HepG2 (cell line): ENCODE data around the gene TMEM219. TPM values are rescaled to one million over a fixed set of nuclear protein-coding genes. Genes with fewer than 3 reads are reported as not detected.

Experiments used
- ATAC-seq: fragments of 200-7000 bp; cut with Tn5 transposase; 3 replicates; pipeline ENCODE4 v1.9.1; 2020; ENCODE audit warnings: mild to moderate bottlenecking, moderate library complexity
- Bru-seq: library from RNA; stranded (reverse); fragments of 400-500 nt; gene quantifications from one replicate; lab custom pipeline; 2021; lab: Mats Ljungman, UMichigan
- BruChase-seq, 2 experiments: library from RNA; stranded (reverse); fragments of 400-500 nt; gene quantifications; one replicate each; lab custom pipeline; 2021; lab: Mats Ljungman, UMichigan
- BruUV-seq: library from RNA; stranded (reverse); fragments of 400-500 nt; replicated peaks from 2 replicates; lab custom pipeline; 2021; lab: Mats Ljungman, UMichigan
- CTCF ChIA-PET: fragments of 300-600 bp; formaldehyde crosslinking; extraction: SDS; loops from one replicate; lab custom pipeline; 2021; ENCODE audit warnings: low total read pairs, inconsistent platforms, low intra/inter-chr PET ratio; lab: Yijun Ruan, JAX
- POLR2A ChIA-PET: fragments of 350-600 bp; sonication (Branson Sonifier 250); formaldehyde crosslinking; loops from one replicate; lab custom pipeline; 2020; ENCODE audit warnings: antibody characterized with exemption, inconsistent platforms; lab: Yijun Ruan, JAX
- DNase-seq: peaks from one replicate; pipeline ENCODE4 v3.0.0-alpha.2; 2015; ENCODE audit warnings: low spot score
- FAIRE-seq: peaks from 3 replicates; lab custom pipeline; 2011; peaks lifted over from hg19 to GRCh38; lab: Jason Lieb, UNC
- H2AFZ ChIP-seq: one replicate; pipeline ENCODE4 v1.6.1; 2011; ENCODE audit warnings: low read length, inconsistent platforms
- H3K27ac ChIP-seq: fragments of 300-600 bp; 3 replicates; pipeline ENCODE4 v1.8.0; 2011; ENCODE audit warnings: mixed run types, mild to moderate bottlenecking, mixed read lengths, low read length, inconsistent platforms; ENCODE audit not compliant: insufficient read depth; ENCODE audit errors: extremely low read length
- H3K27me3 ChIP-seq, 2 experiments: fragments of 200-600 bp in 1 of 2; 2 replicates in 1 of 2; 3 replicates in 1 of 2; pipeline versions ENCODE4 v1.6.0 to v1.8.0; 2011; ENCODE audit warnings: low read length in 2 of 2, mild to moderate bottlenecking in 2 of 2, moderate library complexity in 2 of 2, inconsistent platforms in 1 of 2; ENCODE audit not compliant: insufficient read depth in 2 of 2, control insufficient read depth in 1 of 2
- H3K36me3 ChIP-seq, 2 experiments: fragments of 200-600 bp in 1 of 2; replicated peaks in 1 of 2; 2 replicates in 1 of 2; 3 replicates in 1 of 2; pipeline versions ENCODE4 v1.5.1 to v1.8.0; 2011; ENCODE audit warnings: low read length in 2 of 2, inconsistent platforms in 1 of 2; ENCODE audit not compliant: insufficient read depth in 2 of 2, control insufficient read depth in 1 of 2
- H3K4me1 ChIP-seq: 2 replicates; pipeline ENCODE4 v1.5.1; 2012; ENCODE audit warnings: low read length, inconsistent platforms; ENCODE audit not compliant: insufficient read depth
- H3K4me2 ChIP-seq: 2 replicates; pipeline ENCODE4 v1.6.0; 2011; ENCODE audit warnings: low read depth, low read length, inconsistent platforms
- H3K4me3 ChIP-seq, 3 experiments: fragments of 200-600 bp in 1 of 3; sonication (generic), shearing (Covaris generic) in 1 of 3; replicated peaks in 1 of 3; 2 replicates each; pipeline ENCODE4 v1.5.1; 2011 to 2016; ENCODE audit warnings: low read length in 3 of 3, inconsistent platforms in 2 of 3, low read depth in 2 of 3, mild to moderate bottlenecking in 2 of 3, control low read depth in 1 of 3, mixed read lengths in 1 of 3; ENCODE audit not compliant: insufficient read depth in 1 of 3
- H3K79me2 ChIP-seq: one replicate; pipeline ENCODE4 v1.6.1; 2011; ENCODE audit warnings: low read length, inconsistent platforms; ENCODE audit not compliant: insufficient read depth
- H3K9ac ChIP-seq: 2 replicates; pipeline ENCODE4 v1.6.0; 2011; ENCODE audit warnings: mild to moderate bottlenecking, low read depth, low read length, inconsistent platforms; ENCODE audit not compliant: insufficient read depth
- H3K9me3 ChIP-seq: 2 replicates; pipeline ENCODE4 v1.5.1; 2012; ENCODE audit warnings: mild to moderate bottlenecking, low read length
- H4K20me1 ChIP-seq: 2 replicates; pipeline ENCODE4 v1.6.0; 2011; ENCODE audit warnings: inconsistent platforms, mild to moderate bottlenecking, low read length, moderate library complexity; ENCODE audit not compliant: insufficient read depth
- CBX5 ChIP-seq: sonication (generic); formaldehyde crosslinking; IDR thresholded peaks from 2 replicates; pipeline ENCODE4 v1.4.0; 2020; ENCODE audit warnings: missing genetic modification reagents, borderline replicate concordance
- DNMT1 ChIP-seq: sonication (generic); formaldehyde crosslinking; IDR thresholded peaks from 2 replicates; pipeline ENCODE4 v1.5.1; 2020; ENCODE audit warnings: mild to moderate bottlenecking, missing genetic modification reagents
- ESRRA ChIP-seq: sonication (generic); formaldehyde crosslinking; IDR thresholded peaks from 2 replicates; pipeline ENCODE4 v1.5.1; 2020; ENCODE audit warnings: mild to moderate bottlenecking, low read depth, missing genetic modification reagents
- PHF5A ChIP-seq: IDR thresholded peaks from one replicate; pipeline ENCODE4 v1.6.1; 2018; ENCODE audit warnings: low read depth, missing genetic modification reagents; ENCODE audit not compliant: unreplicated experiment
- PRMT3 ChIP-seq: sonication (generic); formaldehyde crosslinking; IDR thresholded peaks from 2 replicates; pipeline ENCODE4 v1.8.1; 2022; ENCODE audit warnings: low read depth, mild to moderate bottlenecking, moderate library complexity, missing genetic modification reagents, borderline replicate concordance
- SALL2 ChIP-seq: sonication (generic); formaldehyde crosslinking; IDR thresholded peaks from 2 replicates; pipeline ENCODE4 v1.8.1; 2023; ENCODE audit warnings: mild to moderate bottlenecking, missing genetic modification reagents, inconsistent platforms
- ZNF558 ChIP-seq: sonication (generic); formaldehyde crosslinking; IDR thresholded peaks from 2 replicates; pipeline ENCODE4 v1.9.0; 2022; ENCODE audit warnings: mild to moderate bottlenecking, missing genetic modification reagents, borderline replicate concordance
- ZNF766 ChIP-seq: sonication (generic); formaldehyde crosslinking; IDR thresholded peaks from 2 replicates; pipeline ENCODE4 v1.5.0; 2020; ENCODE audit warnings: missing genetic modification reagents, borderline replicate concordance
- WGBS: methylation state at CpG from one replicate; pipeline ENCODE4 v1.1.6; 2017; ENCODE audit warnings: low lambda C conversion rate; 5-methylcytosine and 5-hydroxymethylcytosine counted together
- in situ Hi-C: cut with HindIII; loops from 2 replicates; pipeline ENCODE4 v1.10.0; 2017; ENCODE audit warnings: low pct_unique_long_range_greater_than_20kb; ENCODE audit not compliant: extremely low pct_ligation_motif_present
- intact Hi-C: fragments of 100-400 bp; cut with micrococcal nuclease; formaldehyde crosslinking; loops from one replicate; pipeline ENCODE4 v1.10.0; 2022; ENCODE audit not compliant: unreplicated experiment
- long read RNA-seq, 2 experiments: library from RNA in 1 of 2; library from polyadenylated mRNA in 1 of 2; stranded (forward) in 1 of 2; unstranded in 1 of 2; transcript quantifications; one replicate each; pipeline ENCODE4 v2.0.0, GENCODE V29; 2019 to 2022
- polyA minus RNA-seq, 3 experiments: library from RNA; depleted of rRNA, polyadenylated mRNA; stranded (reverse); fragments of >200 nt; gene quantifications; 2 replicates each; pipeline ENCODE4 v1.2.3, GENCODE V29; 2011; ENCODE audit warnings: low replicate concordance in 1 of 3
- polyA plus RNA-seq, 8 experiments: library from polyadenylated mRNA; depleted of rRNA in 3 of 8; stranded (reverse) in 7 of 8; unstranded in 1 of 8; fragments of >200 nt; fragmentation: Illumina TruSeq in 4 of 8; extraction: Trizol in 4 of 8; gene quantifications; 2 replicates each; pipeline versions ENCODE4 v1.2.1 to v1.2.3, GENCODE V29; 2011 to 2016; ENCODE audit warnings: low read depth in 4 of 8, missing spikeins in 1 of 8, mixed read lengths in 1 of 8; ENCODE audit not compliant: insufficient read depth in 1 of 8
- total RNA-seq, 5 experiments: library from RNA; depleted of rRNA; stranded (reverse); fragments of >200 nt; fragmentation: Illumina TruSeq; extraction: Trizol; gene quantifications; 2 replicates each; pipeline ENCODE4 v1.2.3, GENCODE V29; 2016; ENCODE audit warnings: low read depth in 1 of 5
- TF ChIP-seq, protein P1 (sequence below): IDR thresholded peaks from 2 replicates; pipeline ENCODE4 v1.6.1; 2016; ENCODE audit warnings: mild to moderate bottlenecking, missing biosample characterization, missing genetic modification reagents
- TF ChIP-seq, protein P2 (sequence below): IDR thresholded peaks from 2 replicates; pipeline ENCODE4 v1.6.1; 2016; ENCODE audit warnings: low read depth, control low read depth
- TF ChIP-seq, protein P3 (sequence below): sonication (generic); IDR thresholded peaks from 2 replicates; pipeline ENCODE4 v1.6.1; 2016; ENCODE audit warnings: low read depth, borderline replicate concordance

The TMEM219 gene
- total RNA-seq (2016; rRNA removed; fragmentation: Illumina TruSeq; extraction: Trizol) (64.5 and 105 TPM in 2 replicates), polyA plus RNA-seq (2011; rRNA removed) (115 and 151 TPM in 2 replicates), polyA minus RNA-seq (2011; rRNA and poly(A)+ RNA removed; ENCODE audit: low replicate concordance) (49.5 and 97.0 TPM in 2 replicates), Bru-seq, nascent RNA (percentile 48 among the genes with signal in this experiment), BruChase-seq, experiment 1, labeled RNA remaining after a 6-hour chase (percentile 59 among the genes with signal in this experiment), BruChase-seq, experiment 2, labeled RNA remaining after a 2-hour chase (percentile 60 among the genes with signal in this experiment)
- 761 and 811 TPM in 2 replicates for total RNA-seq (2016; cell fraction: cytosol; rRNA removed; fragmentation: Illumina TruSeq; extraction: Trizol; ENCODE audit: low read depth)
- 62.0 and 109 TPM in 2 replicates for total RNA-seq (2016; cell fraction: insoluble cytoplasmic fraction; rRNA removed; fragmentation: Illumina TruSeq; extraction: Trizol)
- 407 and 415 TPM in 2 replicates for total RNA-seq (2016; cell fraction: membrane; rRNA removed; fragmentation: Illumina TruSeq; extraction: Trizol)
- total RNA-seq (2016; cell fraction: nucleus; rRNA removed; fragmentation: Illumina TruSeq; extraction: Trizol): 62.1 and 65.6 TPM in 2 replicates
- polyA plus RNA-seq (2011; cell fraction: cytosol; rRNA removed): 126 and 145 TPM in 2 replicates
- 259 and 324 TPM in 2 replicates for polyA plus RNA-seq (2011; cell fraction: nucleus; rRNA removed)
- polyA plus RNA-seq (2012): 94.7 and 126 TPM in 2 replicates
- 761 and 764 TPM in 2 replicates for polyA plus RNA-seq (2016; cell fraction: cytosol; fragmentation: Illumina TruSeq; extraction: Trizol; ENCODE audit: low read depth)
- polyA plus RNA-seq (2016; cell fraction: insoluble cytoplasmic fraction; fragmentation: Illumina TruSeq; extraction: Trizol; ENCODE audit: low read depth): 53.8 and 60.5 TPM in 2 replicates
- 363 and 365 TPM in 2 replicates for polyA plus RNA-seq (2016; cell fraction: membrane; fragmentation: Illumina TruSeq; extraction: Trizol; ENCODE audit: low read depth)
- 104 and 107 TPM in 2 replicates for polyA plus RNA-seq (2016; cell fraction: nucleus; fragmentation: Illumina TruSeq; extraction: Trizol; ENCODE audit: insufficient read depth, low read depth)
- 34.3 and 40.4 TPM in 2 replicates for polyA minus RNA-seq (2011; cell fraction: cytosol; rRNA and poly(A)+ RNA removed)
- polyA minus RNA-seq (2011; cell fraction: nucleus; rRNA and poly(A)+ RNA removed): 48.5 and 65.4 TPM in 2 replicates
- long read RNA-seq, experiment 1, transcript TMEM219-201 (6 exons, 999 nt): minor isoform, 25 of 151 reads
- long read RNA-seq, experiment 1, transcript TMEM219-204 (5 exons, 1,292 nt): major isoform, 71 of 151 reads
- long read RNA-seq, experiment 1, partial matches to known transcripts: 10 of 151 reads
- long read RNA-seq, experiment 1, other reads (novel, unspliced or antisense): 45 of 151 reads
- long read RNA-seq, experiment 2, transcript TMEM219-204 (5 exons, 1,292 nt): major isoform, 104 of 157 reads
- long read RNA-seq, experiment 2, transcript TMEM219-201 (6 exons, 999 nt): minor isoform, 12 of 157 reads
- long read RNA-seq, experiment 2, partial matches to known transcripts: 19 of 157 reads
- long read RNA-seq, experiment 2, other reads (novel, unspliced or antisense): 22 of 157 reads

- Histone ChIP-seq H2AFZ (peak within 1 kb of the TSS; percentile 68), H3K36me3 (no peaks in the 10 kb centered on the region), H3K9ac (peak within 1 kb of the TSS; percentile 80), H3K79me2 (no peaks in the 10 kb centered on the region), H3K27me3 (no peaks in the 10 kb centered on the region; a peak in 1 of 5 replicates), H3K4me3 (peak within 1 kb of the TSS; percentile 65 to 87 (median 80)), H3K4me2 (peak within 1 kb of the TSS; percentile 97), H3K27ac (peak within 1 kb of the TSS; percentile 81), H4K20me1 (no peaks in the 10 kb centered on the region), H3K4me1 (peaks cover 56% of the 10 kb centered on the region), H3K9me3 (no peaks in the 10 kb centered on the region)
- ChIA-PET CTCF (no interaction called here), POLR2A (interaction anchor here (0.8 to 4.6 kb wide), 17 partner anchors 10 to 446 kb away, joined by 3 to 47 read pairs (median 4); partner anchors contain the start of genes CDIPT, HIRIP3, INO80E and KCTD13)
- 3% methylated on average over 38 of the region's 75 CpGs for WGBS
- intact Hi-C loops (loop anchor here (1.0 to 5.0 kb wide), 4 partner anchors 34 to 98 kb away; partner anchors contain the start of genes ASPHD1, CDIPT, HIRIP3 and INO80E), in situ Hi-C loops (loop anchor here (5.0 kb wide), 1 partner anchor 34 kb away; the partner anchor contains the start of gene KCTD13)
- DNase-seq (peak; percentile 81), ATAC-seq (peak; percentile 78), FAIRE-seq (no peak)
- TSS peak; percentile 92 for BruUV-seq
- TF ChIP-seq SALL2: 0 out of 2 replicates have a peak, but pooled peaks have one; percentile 12
- TF ChIP-seq DNMT1 (CRISPR knock-in tag): 0 out of 2 replicates have a peak, but pooled peaks have one; percentile 10
- no peak for TF ChIP-seq PRMT3 (CRISPR knock-in tag)
- 0 out of 2 replicates have a peak, but pooled peaks have one; percentile 16 for TF ChIP-seq ZNF766 (CRISPR knock-in tag)
- TF ChIP-seq, protein P1, sequence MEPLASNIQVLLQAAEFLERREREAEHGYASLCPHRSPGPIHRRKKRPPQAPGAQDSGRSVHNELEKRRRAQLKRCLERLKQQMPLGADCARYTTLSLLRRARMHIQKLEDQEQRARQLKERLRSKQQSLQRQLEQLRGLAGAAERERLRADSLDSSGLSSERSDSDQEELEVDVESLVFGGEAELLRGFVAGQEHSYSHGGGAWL (CRISPR knock-in tag): no peak; the same call in none of the 2 replicates
- TF ChIP-seq, protein P2, sequence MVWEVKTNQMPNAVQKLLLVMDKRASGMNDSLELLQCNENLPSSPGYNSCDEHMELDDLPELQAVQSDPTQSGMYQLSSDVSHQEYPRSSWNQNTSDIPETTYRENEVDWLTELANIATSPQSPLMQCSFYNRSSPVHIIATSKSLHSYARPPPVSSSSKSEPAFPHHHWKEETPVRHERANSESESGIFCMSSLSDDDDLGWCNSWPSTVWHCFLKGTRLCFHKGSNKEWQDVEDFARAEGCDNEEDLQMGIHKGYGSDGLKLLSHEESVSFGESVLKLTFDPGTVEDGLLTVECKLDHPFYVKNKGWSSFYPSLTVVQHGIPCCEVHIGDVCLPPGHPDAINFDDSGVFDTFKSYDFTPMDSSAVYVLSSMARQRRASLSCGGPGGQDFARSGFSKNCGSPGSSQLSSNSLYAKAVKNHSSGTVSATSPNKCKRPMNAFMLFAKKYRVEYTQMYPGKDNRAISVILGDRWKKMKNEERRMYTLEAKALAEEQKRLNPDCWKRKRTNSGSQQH: no peak; the same call in none of the 2 replicates
- TF ChIP-seq CBX5 (CRISPR knock-in tag): no peak
- TF ChIP-seq ZNF558 (CRISPR knock-in tag): peak; percentile 74; the same call in 1 of the 2 replicates
- TF ChIP-seq, protein P3, sequence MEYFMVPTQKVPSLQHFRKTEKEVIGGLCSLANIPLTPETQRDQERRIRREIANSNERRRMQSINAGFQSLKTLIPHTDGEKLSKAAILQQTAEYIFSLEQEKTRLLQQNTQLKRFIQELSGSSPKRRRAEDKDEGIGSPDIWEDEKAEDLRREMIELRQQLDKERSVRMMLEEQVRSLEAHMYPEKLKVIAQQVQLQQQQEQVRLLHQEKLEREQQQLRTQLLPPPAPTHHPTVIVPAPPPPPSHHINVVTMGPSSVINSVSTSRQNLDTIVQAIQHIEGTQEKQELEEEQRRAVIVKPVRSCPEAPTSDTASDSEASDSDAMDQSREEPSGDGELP: peak; percentile 29; the same call in 1 of the 2 replicates
- no peak for TF ChIP-seq PHF5A (CRISPR knock-in tag)
- TF ChIP-seq ESRRA (CRISPR knock-in tag): no peak; the same call in 1 of the 2 replicates
Measured at GRCh38 chr16:29961479-29962343, at the start of gene TMEM219. TMEM219 (plus strand) TSS chr16:29962079; CDS start chr16:29963144, 1,065 bp downstream.
